Measurements from ENCODE around the gene BIRC6.
"Not testable (repeated sequence)": the region's sequence is repeated elsewhere in the genome, so short reads cannot be mapped to it uniquely, and the experiment has no call there.

BIRC6 gene

DNA sequence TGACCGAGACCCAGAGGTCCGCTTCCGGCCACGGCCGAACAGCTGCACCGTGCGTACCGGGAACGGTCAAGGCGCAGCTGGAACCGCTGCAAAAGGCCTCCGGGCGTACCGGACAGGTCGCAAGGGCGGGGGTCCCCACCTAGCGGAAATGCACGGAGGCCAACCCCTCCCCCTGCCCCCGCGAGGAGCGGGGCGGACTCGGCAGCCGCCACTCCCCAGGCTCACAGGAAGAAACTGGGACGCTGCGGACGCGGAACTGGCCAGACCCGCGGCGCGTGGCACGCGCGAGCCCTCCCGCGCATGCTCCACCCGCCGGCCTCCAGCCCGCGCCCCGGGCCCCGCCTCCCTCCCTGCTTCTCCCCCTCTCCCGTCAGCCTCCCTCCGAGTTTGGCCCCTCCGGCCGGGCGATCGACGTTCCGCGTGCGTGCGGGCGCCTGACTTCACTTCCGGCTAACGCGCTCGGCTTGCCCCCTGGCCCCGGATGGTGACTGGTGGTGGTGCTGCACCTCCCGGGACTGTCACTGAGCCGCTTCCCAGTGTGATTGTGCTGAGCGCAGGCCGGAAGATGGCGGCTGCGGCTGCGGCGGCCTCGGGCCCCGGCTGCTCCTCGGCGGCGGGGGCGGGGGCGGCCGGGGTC lies at the start of gene BIRC6:
Gene BIRC6, plus strand, starts transcription at position 343 of the 637 bp plus-strand sequence. Its CDS starts 139 bp downstream, at position 482.
- Mint-ChIP-seq H3K27me3 (ENCODE audit: low read depth) (no peaks in the 10 kb centered on the region), H3K4me3 (peak within 1 kb of the TSS; percentile 86 to 92 (median 91)), H3K36me3 (ENCODE audit: low read depth) (peaks cover 11% of the 10 kb centered on the region), H3K27ac (peak within 1 kb of the TSS; percentile 88 to 99 (median 93)), H3K4me1 (peaks cover 32% of the 10 kb centered on the region), H3K9me3 (no peaks in the 10 kb centered on the region)
- TF ChIP-seq CTCF (IDR thresholded peaks at IDR 0.05; ENCODE audit: unreplicated experiment in 3 of 3), result no peak

DNA sequence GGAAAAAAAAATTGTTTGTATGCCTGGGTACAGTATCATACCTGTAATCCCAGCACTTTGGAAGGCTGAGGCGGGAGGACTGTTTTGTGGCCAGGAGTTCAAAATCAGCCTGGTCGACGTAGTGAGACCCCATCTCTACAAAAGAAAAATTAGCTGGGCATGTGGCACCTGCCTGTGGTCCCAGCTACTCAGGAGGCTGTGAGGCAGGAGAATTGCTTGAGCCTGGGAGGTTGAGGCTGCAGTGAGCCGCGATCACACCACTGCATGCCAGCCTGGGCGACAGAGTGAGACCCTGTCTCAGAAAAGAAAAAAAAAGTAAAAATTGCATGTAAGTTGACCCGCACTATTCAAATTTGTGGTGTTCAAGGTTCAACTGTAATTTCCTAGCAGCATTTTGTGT lies 46.2 kb upstream of the BIRC6 start:
- Mint-ChIP-seq H3K27ac (no peak overlapping the region), H3K27me3 (ENCODE audit: low read depth) (no peaks in the 10 kb centered on the region), H3K4me1 (no peaks in the 10 kb centered on the region), H3K4me3 (no peak overlapping the region), H3K36me3 (ENCODE audit: low read depth) (peaks cover 21% of the 10 kb centered on the region), H3K9me3 (no peaks in the 10 kb centered on the region)
- TF ChIP-seq CTCF (IDR thresholded peaks at IDR 0.05; ENCODE audit: unreplicated experiment in 3 of 3), result no peak

DNA sequence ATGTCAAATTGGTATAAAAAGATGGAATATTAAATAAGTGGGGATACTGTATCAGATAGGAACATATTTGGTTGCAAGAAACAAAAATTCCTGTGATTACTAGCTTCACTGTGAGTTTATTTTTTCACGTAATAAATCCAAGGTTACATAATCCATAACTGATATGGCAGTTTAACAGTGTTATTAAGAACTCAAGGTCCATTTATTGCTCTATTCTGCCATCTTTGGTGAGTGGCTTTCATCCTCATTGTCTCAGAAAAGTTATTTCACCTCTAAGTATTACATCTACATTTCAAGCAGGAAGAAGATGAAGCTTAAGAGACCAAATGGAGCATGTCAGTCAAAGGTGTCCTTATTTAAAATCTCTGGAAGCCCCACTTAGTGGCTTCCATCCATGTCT lies 41.9 kb upstream of the BIRC6 start:
- Mint-ChIP-seq H3K27me3 (ENCODE audit: low read depth) (no peaks in the 10 kb centered on the region), H3K4me3 (no peak overlapping the region), H3K36me3 (ENCODE audit: low read depth) (peaks cover 11% of the 10 kb centered on the region), H3K4me1 (no peaks in the 10 kb centered on the region), H3K9me3 (no peaks in the 10 kb centered on the region), H3K27ac (no peak overlapping the region)
- TF ChIP-seq CTCF (IDR thresholded peaks at IDR 0.05; ENCODE audit: unreplicated experiment in 3 of 3), result no peak

DNA sequence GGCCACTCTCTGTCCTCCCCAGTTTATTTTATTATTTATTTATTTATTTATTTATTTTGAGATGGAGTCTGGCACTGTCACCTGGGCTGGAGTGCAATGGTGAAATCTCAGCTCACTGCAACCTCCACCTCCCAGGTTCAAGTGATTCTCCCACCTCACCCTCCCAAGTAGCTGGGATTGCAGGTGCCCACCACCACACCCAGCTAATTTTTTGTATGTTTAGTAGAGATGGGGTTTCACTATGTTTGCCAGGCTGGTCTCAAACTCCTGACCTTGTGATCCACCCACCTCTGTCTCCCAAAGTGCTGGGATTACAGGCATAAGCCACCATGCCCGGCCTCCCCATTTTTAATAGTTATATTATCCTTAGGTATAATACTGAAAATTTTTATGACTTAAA lies 28.1 kb upstream of the BIRC6 start:
- H3K27me3 Mint-ChIP-seq (ENCODE audit: low read depth); H3K4me1 Mint-ChIP-seq; H3K27ac Mint-ChIP-seq; H3K9me3 Mint-ChIP-seq; H3K4me3 Mint-ChIP-seq: not testable (repeated sequence)
- peaks cover 12% of the 10 kb centered on the region for H3K36me3 Mint-ChIP-seq (ENCODE audit: low read depth)

- not testable (repeated sequence) for H3K4me1 Mint-ChIP-seq; H3K27me3 Mint-ChIP-seq (ENCODE audit: low read depth); H3K9me3 Mint-ChIP-seq; H3K4me3 Mint-ChIP-seq; H3K27ac Mint-ChIP-seq
- peaks cover 11% of the 10 kb centered on the region for H3K36me3 Mint-ChIP-seq (ENCODE audit: low read depth)
Measured at GRCh38 chr2:32329180-32329980, 27.4 kb upstream of the BIRC6 start.

GRCh38 chr2:32330136-32330535 lies 26.7 kb upstream of the BIRC6 start:
- Mint-ChIP-seq H3K27me3 (ENCODE audit: low read depth) (no peaks in the 10 kb centered on the region), H3K36me3 (ENCODE audit: low read depth) (peaks cover 7% of the 10 kb centered on the region), H3K4me3 (no peak overlapping the region), H3K4me1 (no peaks in the 10 kb centered on the region), H3K27ac (no peak overlapping the region), H3K9me3 (no peaks in the 10 kb centered on the region)
- no peak for TF ChIP-seq CTCF (IDR thresholded peaks at IDR 0.05; ENCODE audit: unreplicated experiment in 3 of 3)

GRCh38 chr2:32342801-32343200 lies 14.0 kb upstream of the BIRC6 start:
- H3K4me1 Mint-ChIP-seq, result peaks cover 4% of the 10 kb centered on the region
- no peaks in the 10 kb centered on the region for H3K36me3 Mint-ChIP-seq (ENCODE audit: low read depth)
- H3K9me3 Mint-ChIP-seq, result no peaks in the 10 kb centered on the region
- H3K27me3 Mint-ChIP-seq (ENCODE audit: low read depth), result no peaks in the 10 kb centered on the region
- no peak overlapping the region for H3K27ac Mint-ChIP-seq
- H3K4me3 Mint-ChIP-seq, result no peak overlapping the region
- no peak for TF ChIP-seq CTCF (IDR thresholded peaks at IDR 0.05; ENCODE audit: unreplicated experiment in 3 of 3)

DNA sequence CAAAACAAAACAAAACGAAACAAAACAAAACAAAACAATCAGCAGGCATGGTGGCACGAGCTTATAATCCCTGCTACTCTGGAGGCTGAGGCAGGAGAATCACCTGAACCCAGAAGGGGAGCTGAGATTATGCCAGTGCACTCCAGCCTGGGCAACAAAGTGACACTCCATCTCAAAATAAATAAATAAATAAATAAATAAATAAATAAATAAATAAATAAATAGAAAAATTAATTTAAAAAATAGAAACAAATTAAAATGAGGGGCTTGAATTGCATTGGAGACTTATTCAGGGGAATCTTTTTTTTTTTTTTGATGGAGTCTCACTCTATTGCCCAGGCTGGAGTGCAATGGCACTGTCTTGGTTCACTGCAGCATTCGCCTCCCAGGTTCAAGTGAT lies 6.0 kb upstream of the BIRC6 start:
- H3K27me3 Mint-ChIP-seq (ENCODE audit: low read depth); H3K4me3 Mint-ChIP-seq; H3K9me3 Mint-ChIP-seq; H3K36me3 Mint-ChIP-seq (ENCODE audit: low read depth); H3K27ac Mint-ChIP-seq; H3K4me1 Mint-ChIP-seq: not testable (repeated sequence)
